Adrenal gland (tissue), 12 donors: Measurements from ENCODE around the gene SDR42E1. TPM values are rescaled to one million over a fixed set of nuclear protein-coding genes. Genes with fewer than 3 reads are reported as not detected.

Experiments
- DNase-seq, 7 donors: peaks; one replicate each; pipeline ENCODE4 v3.0.0-alpha.2; 2019 to 2020
- H3K27ac ChIP-seq, 5 donors: fragments of 200-600 bp; sonication (generic) in 4 of 5; 1 replicate in 3 of 5; 2 replicates in 2 of 5; pipeline versions ENCODE4 v1.5.1 to v1.8.0; 2016 to 2020; ENCODE audit warnings: mild to moderate bottlenecking in 1 of 5
- H3K27me3 ChIP-seq: fragments of 200-600 bp; 2 replicates; pipeline ENCODE4 v1.8.0; 2021
- H3K36me3 ChIP-seq, 2 donors: fragments of 200-600 bp; replicated peaks in 1 of 2; 1 replicate in 1 of 2; 2 replicates in 1 of 2; pipeline versions ENCODE4 v1.5.1 to v1.8.0; 2018 to 2022
- H3K4me1 ChIP-seq, 2 donors: fragments of 200-600 bp; replicated peaks in 1 of 2; 1 replicate in 1 of 2; 2 replicates in 1 of 2; pipeline versions ENCODE4 v1.5.1 to v1.8.0; 2018 to 2021
- H3K4me3 ChIP-seq, 4 donors: fragments of 200-600 bp; sonication (generic) in 3 of 4; one replicate each; pipeline ENCODE4 v1.5.1; 2016 to 2018
- H3K9me3 ChIP-seq, 3 donors: fragments of 200-600 bp; sonication (generic) in 1 of 3; replicated peaks in 1 of 3; 1 replicate in 2 of 3; 2 replicates in 1 of 3; pipeline versions ENCODE4 v1.5.1 to v1.8.0; 2016 to 2021
- POLR2A ChIP-seq, 2 donors: fragments of 450-650 bp; IDR thresholded peaks; one replicate each; pipeline ENCODE4 v1.6.1; 2017; ENCODE audit warnings: antibody characterized with exemption in 2 of 2, mild to moderate bottlenecking in 2 of 2, moderate library complexity in 1 of 2
- WGBS, 4 donors: extraction: QIAGEN DNeasy Blood & Tissue Kit in 2 of 4; methylation state at CpG; one replicate each; pipeline versions ENCODE4 v1.1.5 to v1.1.7; 2013 to 2017; 5-methylcytosine and 5-hydroxymethylcytosine counted together
- intact Hi-C, 2 donors: fragments of 100-400 bp; cut with DNase I; formaldehyde crosslinking; loops; one replicate each; pipeline versions ENCODE4 v1.14.1 to v1.15.0; 2022 to 2023
- polyA plus RNA-seq, 3 donors: library from polyadenylated mRNA; stranded (reverse); fragments of 200-250 nt in 2 of 3; fragments of 350-450 nt in 1 of 3; fragmentation: Illumina TruSeq in 1 of 3; extraction: RNeasy Lipid Tissue Mini Kit (QIAGEN cat#74804) in 1 of 3; gene quantifications; one replicate each; pipeline ENCODE4 v1.2.3, GENCODE V29; 2013 to 2014
- total RNA-seq, 9 donors: library from RNA; depleted of rRNA in 4 of 9; stranded (reverse); fragments of >200 nt in 4 of 9; fragments of 120-200 nt in 1 of 9; fragmentation: NEBNext Ultra II Directional in 1 of 9; extraction: Animal tissue kit (Norgen Biotek cat#: 25700) in 1 of 9; gene quantifications; one replicate each; pipeline versions ENCODE4 v1.1.0 to v1.2.4, GENCODE V29; 2013 to 2023
- TF ChIP-seq, protein P1 (sequence below), 6 experiments: fragments of 450-650 bp in 4 of 6; fragments of 200-600 bp in 2 of 6; sonication (generic) in 1 of 6; IDR thresholded peaks; 1 replicate in 5 of 6; 2 replicates in 1 of 6; pipeline versions ENCODE4 v1.5.1 to v1.8.0; 2016 to 2021; ENCODE audit warnings: antibody characterized with exemption in 6 of 6, mild to moderate bottlenecking in 2 of 6, moderate library complexity in 1 of 6
- donor health status: healthy with polysubstance abuse.
- donor health status: Bipolar disorder and iron deficiency.
- donor health status: DM: yes; HTN: yes; CAD: no.
- donor health status: DM: no; HTN: no; CAD: no.
- donor health status: DM: no; HTN: no; CAD: no.
- donor health status: DM: yes; HTN: yes; CAD: no.

Gene SDR42E1
- total and polyA plus RNA-seq, 12 donors: 0.10 to 0.94 (median 0.28) TPM; not detected in 1

- Histone ChIP-seq H3K27me3 (peaks cover 9% of the 10 kb centered on the region), H3K4me1 (no peaks in the 10 kb centered on the region), H3K9me3 (no peaks in the 10 kb centered on the region), H3K4me3 (no peak overlapping the region), H3K36me3 (no peaks in the 10 kb centered on the region), H3K27ac (no peak overlapping the region)
- intact Hi-C loops: no loop called here
- TF ChIP-seq POLR2A (IDR thresholded peaks at IDR 0.05): no peak
- TF ChIP-seq, protein P1, sequence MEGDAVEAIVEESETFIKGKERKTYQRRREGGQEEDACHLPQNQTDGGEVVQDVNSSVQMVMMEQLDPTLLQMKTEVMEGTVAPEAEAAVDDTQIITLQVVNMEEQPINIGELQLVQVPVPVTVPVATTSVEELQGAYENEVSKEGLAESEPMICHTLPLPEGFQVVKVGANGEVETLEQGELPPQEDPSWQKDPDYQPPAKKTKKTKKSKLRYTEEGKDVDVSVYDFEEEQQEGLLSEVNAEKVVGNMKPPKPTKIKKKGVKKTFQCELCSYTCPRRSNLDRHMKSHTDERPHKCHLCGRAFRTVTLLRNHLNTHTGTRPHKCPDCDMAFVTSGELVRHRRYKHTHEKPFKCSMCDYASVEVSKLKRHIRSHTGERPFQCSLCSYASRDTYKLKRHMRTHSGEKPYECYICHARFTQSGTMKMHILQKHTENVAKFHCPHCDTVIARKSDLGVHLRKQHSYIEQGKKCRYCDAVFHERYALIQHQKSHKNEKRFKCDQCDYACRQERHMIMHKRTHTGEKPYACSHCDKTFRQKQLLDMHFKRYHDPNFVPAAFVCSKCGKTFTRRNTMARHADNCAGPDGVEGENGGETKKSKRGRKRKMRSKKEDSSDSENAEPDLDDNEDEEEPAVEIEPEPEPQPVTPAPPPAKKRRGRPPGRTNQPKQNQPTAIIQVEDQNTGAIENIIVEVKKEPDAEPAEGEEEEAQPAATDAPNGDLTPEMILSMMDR (IDR thresholded peaks at IDR 0.05): no peak
- WGBS, 4 donors: 77 to 86% (median 84%) methylated on average over 5 of the region's 5 CpGs
- DNase-seq: no peak
Observed at GRCh38 chr16:82006036-82006435, 5.2 kb downstream of the SDR42E1 start.

DNA sequence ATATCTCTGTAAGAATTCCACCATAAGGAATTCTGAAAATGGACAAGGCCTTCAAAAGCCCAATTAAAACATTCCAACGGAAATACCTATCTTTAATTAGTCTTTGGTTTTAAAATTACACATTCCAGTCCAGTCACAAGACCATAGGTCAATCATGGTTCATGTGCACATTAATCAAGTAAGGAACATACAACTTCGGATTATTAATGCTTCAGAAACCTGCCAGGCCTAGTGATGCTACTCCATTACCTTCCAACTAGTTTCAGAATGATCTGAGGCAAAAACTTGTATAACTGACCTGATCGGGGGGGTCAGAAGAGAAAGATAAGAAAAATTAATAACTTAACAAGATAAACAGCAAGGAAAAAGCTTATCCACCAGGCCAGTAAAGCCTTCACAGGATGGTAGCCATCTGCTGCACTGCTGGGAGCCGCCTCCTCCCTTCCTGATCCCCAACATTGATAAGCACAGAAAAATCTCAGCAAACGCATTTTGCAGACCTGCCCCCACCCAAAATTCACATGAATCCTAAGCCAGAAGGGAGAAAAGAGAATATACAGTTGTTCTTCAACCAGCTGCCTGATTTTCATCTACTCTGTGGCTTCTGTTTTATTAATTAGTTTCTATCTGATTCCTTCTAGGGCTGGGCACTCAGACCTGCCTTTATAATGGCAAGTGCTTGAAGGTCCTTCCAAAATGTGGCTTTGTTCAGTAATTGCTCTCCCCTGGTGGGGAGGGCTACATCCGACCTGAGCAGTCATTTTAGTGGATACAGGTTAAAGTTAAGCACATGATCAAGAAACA, 6.0 kb downstream of the SDR42E1 start:
- H3K9me3 ChIP-seq: no peaks in the 10 kb centered on the region
- no peak overlapping the region for H3K27ac ChIP-seq
- intact Hi-C loops: no loop called here
- TF ChIP-seq POLR2A (IDR thresholded peaks at IDR 0.05): no peak
- TF ChIP-seq, protein P1 (IDR thresholded peaks at IDR 0.05): no peak
- 52 to 55% (median 53%) methylated on average over 6 of the region's 6 CpGs for WGBS, 4 donors
- H3K27me3 ChIP-seq: peaks cover 3% of the 10 kb centered on the region
- no peaks in the 10 kb centered on the region for H3K36me3 ChIP-seq
- no peak for DNase-seq
- no peaks in the 10 kb centered on the region for H3K4me1 ChIP-seq
- no peak overlapping the region for H3K4me3 ChIP-seq

DNA sequence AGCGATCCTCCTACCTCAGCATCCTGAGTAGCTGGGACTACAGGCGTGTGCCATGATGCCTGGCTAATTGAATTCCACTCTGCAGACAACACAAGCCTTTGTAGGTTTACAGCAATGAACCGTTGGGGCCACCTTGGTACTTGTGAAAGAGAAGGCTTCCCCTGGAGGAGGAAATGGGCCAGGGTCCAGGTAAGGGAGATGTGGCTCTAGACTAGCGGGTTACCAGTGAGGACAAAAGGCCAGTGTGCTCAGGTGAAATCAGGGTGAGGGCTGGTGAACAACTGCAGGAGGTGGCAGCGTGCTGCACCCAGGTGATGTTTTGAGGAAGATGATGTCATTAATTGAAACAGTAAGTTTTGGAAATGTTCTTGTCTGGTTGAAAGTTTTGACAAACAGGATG, 6.7 kb downstream of the SDR42E1 start:
- Histone ChIP-seq H3K27me3 (no peaks in the 10 kb centered on the region), H3K4me3 (no peak overlapping the region), H3K27ac (no peak overlapping the region), H3K36me3 (no peaks in the 10 kb centered on the region), H3K4me1 (no peaks in the 10 kb centered on the region), H3K9me3 (no peaks in the 10 kb centered on the region)
- no peak for DNase-seq
- 78 to 85% (median 84%) methylated on average over 5 of the region's 5 CpGs for WGBS, 4 donors
- TF ChIP-seq, protein P1 (IDR thresholded peaks at IDR 0.05): no peak
- TF ChIP-seq POLR2A (IDR thresholded peaks at IDR 0.05): no peak
- intact Hi-C loops: no loop called here

- DNase-seq: no peak
- intact Hi-C loops: no loop called here
- 71 to 79% (median 77%) methylated on average over 3 of the region's 3 CpGs for WGBS, 4 donors
- H3K36me3 ChIP-seq: no peaks in the 10 kb centered on the region
- no peak for TF ChIP-seq POLR2A (IDR thresholded peaks at IDR 0.05)
- TF ChIP-seq, protein P1 (IDR thresholded peaks at IDR 0.05): no peak
- H3K4me1 ChIP-seq: no peaks in the 10 kb centered on the region
- H3K9me3 ChIP-seq: no peaks in the 10 kb centered on the region
- H3K27ac ChIP-seq: no peak overlapping the region
- H3K27me3 ChIP-seq: no peaks in the 10 kb centered on the region
- H3K4me3 ChIP-seq: no peak overlapping the region
Observed at GRCh38 chr16:82002831-82003230, 8.4 kb downstream of the SDR42E1 start.
